Endothelial cell of umbilical vein (primary cell): ENCODE measurements around the gene CNPY1. TPM values are rescaled to one million over a fixed set of nuclear protein-coding genes. Genes with fewer than 3 reads are reported as not detected.

Experiments
- BruUV-seq: library from RNA; stranded (reverse); fragments of 400-500 nt; replicated peaks from 2 replicates; lab custom pipeline; 2021; lab: Mats Ljungman, UMichigan
- CTCF ChIA-PET: fragments of 300-600, 350-600 bp; sonication (Branson Sonifier 250); formaldehyde crosslinking; loops from one replicate; lab custom pipeline; 2021; ENCODE audit warnings: antibody characterized with exemption, inconsistent platforms; lab: Charles Lee
- POLR2A ChIA-PET: fragments of 300-600, 350-600 bp; sonication (Branson Sonifier 250); formaldehyde crosslinking; loops from one replicate; lab custom pipeline; 2021; ENCODE audit warnings: antibody characterized with exemption, inconsistent platforms; lab: Charles Lee
- DNase-seq: peaks from one replicate; pipeline ENCODE4 v3.0.0-alpha.2; 2011; ENCODE audit warnings: low read depth, low spot score
- FAIRE-seq: peaks from 2 replicates; lab custom pipeline; 2011; peaks lifted over from hg19 to GRCh38; lab: Jason Lieb, UNC
- H2AFZ ChIP-seq: 2 replicates; pipeline ENCODE4 v1.6.0; 2012; ENCODE audit warnings: low read depth, low read length, control low read depth, inconsistent platforms
- H3K27ac ChIP-seq: 2 replicates; pipeline ENCODE4 v1.5.1; 2011; ENCODE audit warnings: low read depth, mild to moderate bottlenecking, control low read depth, low read length, moderate library complexity; ENCODE audit not compliant: insufficient read depth
- H3K27me3 ChIP-seq, 2 experiments: 2 replicates each; pipeline versions ENCODE4 v1.6.0 to v1.6.1; 2011; ENCODE audit warnings: low read length in 2 of 2, mixed read lengths in 1 of 2; ENCODE audit not compliant: control insufficient read depth in 2 of 2, insufficient read depth in 2 of 2
- H3K36me3 ChIP-seq, 2 experiments: 2 replicates in 1 of 2; 3 replicates in 1 of 2; pipeline ENCODE4 v1.5.1; 2011; ENCODE audit warnings: low read length in 2 of 2, mild to moderate bottlenecking in 1 of 2, moderate library complexity in 1 of 2; ENCODE audit not compliant: control insufficient read depth in 2 of 2, insufficient read depth in 2 of 2; ENCODE audit errors: extremely low read depth in 1 of 2
- H3K4me1 ChIP-seq: 3 replicates; pipeline ENCODE4 v1.5.1; 2011; ENCODE audit warnings: mild to moderate bottlenecking, low read length; ENCODE audit not compliant: control insufficient read depth, insufficient read depth; ENCODE audit errors: extremely low read depth
- H3K4me2 ChIP-seq: 2 replicates; pipeline ENCODE4 v1.6.1; 2011; ENCODE audit warnings: low read length, control low read depth, mixed read lengths; ENCODE audit not compliant: insufficient read depth
- H3K4me3 ChIP-seq, 3 experiments: fragments of 200-600 bp in 1 of 3; sonication (generic), shearing (Covaris generic) in 1 of 3; replicated peaks in 1 of 3; 2 replicates each; pipeline ENCODE4 v1.5.1; 2011 to 2016; ENCODE audit warnings: control low read depth in 3 of 3, low read length in 3 of 3, mild to moderate bottlenecking in 2 of 3, inconsistent platforms in 1 of 3, low read depth in 1 of 3, moderate library complexity in 1 of 3; ENCODE audit not compliant: insufficient read depth in 1 of 3
- H3K79me2 ChIP-seq: 2 replicates; pipeline ENCODE4 v1.6.0; 2012; ENCODE audit warnings: low read length, inconsistent platforms; ENCODE audit not compliant: control insufficient read depth, insufficient read depth
- H3K9ac ChIP-seq: replicated peaks from 2 replicates; pipeline ENCODE3; 2011; ENCODE audit warnings: low read length, control low read depth; ENCODE audit not compliant: insufficient read depth; ENCODE audit errors: extremely low read depth
- H3K9me1 ChIP-seq: replicated peaks from 3 replicates; pipeline ENCODE4 v1.6.0; 2011; ENCODE audit warnings: mild to moderate bottlenecking, low read length; ENCODE audit not compliant: control insufficient read depth, insufficient read depth; ENCODE audit errors: extremely low read depth
- H3K9me3 ChIP-seq: replicated peaks from 2 replicates; pipeline ENCODE4 v1.5.1; 2012; ENCODE audit warnings: low read length, inconsistent platforms; ENCODE audit not compliant: control insufficient read depth, insufficient read depth
- H4K20me1 ChIP-seq: replicated peaks from 2 replicates; pipeline ENCODE3; 2011; ENCODE audit warnings: mild to moderate bottlenecking, low read length; ENCODE audit not compliant: control insufficient read depth, insufficient read depth; ENCODE audit errors: extremely low read depth
- EZH2 ChIP-seq: IDR thresholded peaks from 2 replicates; pipeline ENCODE4 v1.6.1; 2012; ENCODE audit warnings: borderline replicate concordance, low read depth, mild to moderate bottlenecking, moderate library complexity, low read length, inconsistent platforms; ENCODE audit not compliant: severe bottlenecking
- GATA2 ChIP-seq: IDR thresholded peaks from 2 replicates; pipeline ENCODE4 v1.7.0; 2011; ENCODE audit warnings: low read depth, mild to moderate bottlenecking, moderate library complexity, mixed read lengths, low read length; ENCODE audit not compliant: insufficient read length, insufficient read depth
- dilution Hi-C: fragments of 300-500 bp; cut with MboI; formaldehyde crosslinking; loops from one replicate; pipeline ENCODE4 v1.15.0; 2019; ENCODE audit warnings: low sequenced_read_pairs; ENCODE audit not compliant: extremely low pct_ligation_motif_present
- intact Hi-C: fragments of 100-400 bp; cut with micrococcal nuclease; formaldehyde crosslinking; loops from one replicate; pipeline ENCODE4 v1.10.0; 2022
- polyA plus RNA-seq, 4 experiments: library from polyadenylated mRNA; depleted of rRNA in 3 of 4; stranded (reverse) in 3 of 4; unstranded in 1 of 4; fragments of >200 nt; gene quantifications; 2 replicates each; pipeline versions ENCODE4 v1.2.1 to v1.2.3, GENCODE V29; 2011 to 2012; ENCODE audit warnings: missing spikeins in 1 of 4
- total RNA-seq: library from RNA; stranded (reverse); gene quantifications from 2 replicates; pipeline ENCODE4 v1.2.3, GENCODE V29; 2021
- TF ChIP-seq, protein P1 (sequence below): IDR thresholded peaks from 2 replicates; pipeline ENCODE4 v1.6.1; 2011; ENCODE audit not compliant: insufficient read depth, insufficient read length

The CNPY1 gene
- total and polyA plus RNA-seq, 2 donors (not counting 3 experiments of a cell fraction or from before 2014, with no cell fraction given), result not detected

GRCh38 chr7:155470186-155470487 lies 76.2 kb downstream of the CNPY1 start:
- peak; percentile 1 for TF ChIP-seq EZH2
- TF ChIP-seq, protein P1, sequence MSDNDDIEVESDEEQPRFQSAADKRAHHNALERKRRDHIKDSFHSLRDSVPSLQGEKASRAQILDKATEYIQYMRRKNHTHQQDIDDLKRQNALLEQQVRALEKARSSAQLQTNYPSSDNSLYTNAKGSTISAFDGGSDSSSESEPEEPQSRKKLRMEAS, result no peak
- no peak overlapping the region for H3K9ac ChIP-seq
- no peak for FAIRE-seq
- H3K9me1 ChIP-seq, result no peaks in the 10 kb centered on the region
- dilution Hi-C loops (no loop called here), intact Hi-C loops (no loop called here)
- H3K4me3 ChIP-seq, result no peak overlapping the region
- H3K4me1 ChIP-seq, result no peaks in the 10 kb centered on the region
- no peak overlapping the region for H3K27ac ChIP-seq
- POLR2A ChIA-PET, result no interaction called here
- no peaks in the 10 kb centered on the region for H3K36me3 ChIP-seq
- peaks cover 76 to 87% of the 10 kb centered on the region in 2 experiments for H3K27me3 ChIP-seq
- no peaks in the 10 kb centered on the region for H3K9me3 ChIP-seq
- CTCF ChIA-PET, result no interaction called here
- BruUV-seq, result no TSS peak
- no peak overlapping the region for H3K4me2 ChIP-seq
- no peaks in the 10 kb centered on the region for H3K79me2 ChIP-seq
- H2AFZ ChIP-seq, result no peak overlapping the region
- DNase-seq, result no peak
- H4K20me1 ChIP-seq, result no peaks in the 10 kb centered on the region

GRCh38 chr7:155469311-155470185 lies 76.8 kb downstream of the CNPY1 start:
- DNase-seq (no peak), FAIRE-seq (no peak)
- H3K9me1 ChIP-seq, result no peaks in the 10 kb centered on the region
- no peak overlapping the region for H3K9ac ChIP-seq
- no TSS peak for BruUV-seq
- ChIA-PET POLR2A (no interaction called here), CTCF (no interaction called here)
- no peak overlapping the region for H3K4me3 ChIP-seq
- dilution Hi-C loops (no loop called here), intact Hi-C loops (no loop called here)
- no peak overlapping the region for H3K27ac ChIP-seq
- H3K27me3 ChIP-seq, result peaks cover 82 to 91% of the 10 kb centered on the region in 2 experiments
- H3K36me3 ChIP-seq, result no peaks in the 10 kb centered on the region
- H3K4me2 ChIP-seq, result no peak overlapping the region
- no peaks in the 10 kb centered on the region for H3K4me1 ChIP-seq
- no peaks in the 10 kb centered on the region for H4K20me1 ChIP-seq
- H2AFZ ChIP-seq, result no peak overlapping the region
- no peaks in the 10 kb centered on the region for H3K79me2 ChIP-seq
- TF ChIP-seq EZH2 (peak; percentile 11), GATA2 (no peak)
- no peaks in the 10 kb centered on the region for H3K9me3 ChIP-seq
